NCI-H226 (cell line): Measurements from ENCODE around the gene ITGB1BP1.
A peak's percentile ranks its signal among the peaks of the same experiment; 100 is the strongest.
"Not testable (repeated sequence)": the region's sequence is repeated elsewhere in the genome, so short reads cannot be mapped to it uniquely, and the experiment has no call there.

Source experiments
- DNase-seq: peaks from one replicate; pipeline ENCODE4 v3.0.0-alpha.2; 2015

Gene ITGB1BP1

GRCh38 chr2:9400268-9401058 lies 22.9 kb downstream of the ITGB1BP1 start:
- DNase-seq: no peak

- no peak for DNase-seq
Measured at GRCh38 chr2:9398881-9399780, 24.2 kb downstream of the ITGB1BP1 start.

GRCh38 chr2:9398251-9398650 lies 25.1 kb downstream of the ITGB1BP1 start:
- DNase-seq: not testable (repeated sequence)

GRCh38 chr2:9397201-9397600 lies 26.1 kb downstream of the ITGB1BP1 start:
- no peak for DNase-seq

- no peak for DNase-seq
Measured at GRCh38 chr2:9394816-9395215, 28.5 kb downstream of the ITGB1BP1 start.

- DNase-seq: no peak
Measured at GRCh38 chr2:9392898-9393765, 30.2 kb downstream of the ITGB1BP1 start.

GRCh38 chr2:9391961-9392720 lies 31.2 kb downstream of the ITGB1BP1 start:
- no peak for DNase-seq

GRCh38 chr2:9390991-9391390 lies 32.3 kb downstream of the ITGB1BP1 start:
- DNase-seq: no peak

- DNase-seq: no peak
Measured at GRCh38 chr2:9390151-9390850, 33.0 kb downstream of the ITGB1BP1 start.

- no peak for DNase-seq
Measured at GRCh38 chr2:9388950-9389911, 34.1 kb downstream of the ITGB1BP1 start.

- no peak for DNase-seq
Measured at GRCh38 chr2:9388199-9388681, 35.1 kb downstream of the ITGB1BP1 start.

GRCh38 chr2:9385841-9386240 lies 37.5 kb downstream of the ITGB1BP1 start:
- DNase-seq: no peak

GRCh38 chr2:9384521-9384920 lies 38.8 kb downstream of the ITGB1BP1 start:
- no peak for DNase-seq

GRCh38 chr2:9382604-9383235 lies 40.6 kb downstream of the ITGB1BP1 start:
- DNase-seq: peak; percentile 25

- peak; percentile 89 for DNase-seq
Measured at GRCh38 chr2:9380702-9381628, 42.4 kb downstream of the ITGB1BP1 start.

- DNase-seq: no peak
Measured at GRCh38 chr2:9379391-9379755, 44.0 kb downstream of the ITGB1BP1 start.

GRCh38 chr2:9378433-9379390 lies 44.6 kb downstream of the ITGB1BP1 start:
- DNase-seq: peak; percentile 51
